Stimulated activated naive CD4-positive, alpha-beta T cell treated with Interleukin-2 at 50 U/mL for 16 hours (primary cell): ENCODE results near the gene SELENOH.

Experiments
- DNase-seq: peaks from one replicate; lab custom pipeline; 2025; lab: John Stamatoyannopoulos, UW

The SELENOH gene

GRCh38 chr11:57781529-57781943 is 40.2 kb downstream of the SELENOH start:
- no peak for DNase-seq

DNA sequence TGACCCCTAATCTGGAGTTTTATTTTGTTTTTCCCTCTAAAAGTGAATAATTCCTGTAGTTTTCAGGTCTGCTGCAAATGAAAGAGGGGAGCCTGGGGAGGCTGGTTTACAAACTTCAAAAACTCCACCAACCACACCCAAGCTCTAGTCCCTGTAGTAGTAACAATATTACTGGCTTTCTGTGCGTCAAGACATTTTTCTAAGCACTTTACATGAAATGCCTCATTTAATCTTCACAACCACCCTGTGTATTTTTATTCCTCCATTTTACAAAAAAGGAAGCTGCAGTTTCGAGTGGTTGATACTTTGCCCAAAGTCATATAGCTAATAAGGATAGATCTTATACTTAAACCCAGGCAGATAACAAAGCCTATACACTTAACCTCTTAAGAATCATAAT is 43.8 kb downstream of the SELENOH start:
- no peak for DNase-seq

GRCh38 chr11:57786436-57786835 is 45.1 kb downstream of the SELENOH start:
- DNase-seq, result no peak

DNA sequence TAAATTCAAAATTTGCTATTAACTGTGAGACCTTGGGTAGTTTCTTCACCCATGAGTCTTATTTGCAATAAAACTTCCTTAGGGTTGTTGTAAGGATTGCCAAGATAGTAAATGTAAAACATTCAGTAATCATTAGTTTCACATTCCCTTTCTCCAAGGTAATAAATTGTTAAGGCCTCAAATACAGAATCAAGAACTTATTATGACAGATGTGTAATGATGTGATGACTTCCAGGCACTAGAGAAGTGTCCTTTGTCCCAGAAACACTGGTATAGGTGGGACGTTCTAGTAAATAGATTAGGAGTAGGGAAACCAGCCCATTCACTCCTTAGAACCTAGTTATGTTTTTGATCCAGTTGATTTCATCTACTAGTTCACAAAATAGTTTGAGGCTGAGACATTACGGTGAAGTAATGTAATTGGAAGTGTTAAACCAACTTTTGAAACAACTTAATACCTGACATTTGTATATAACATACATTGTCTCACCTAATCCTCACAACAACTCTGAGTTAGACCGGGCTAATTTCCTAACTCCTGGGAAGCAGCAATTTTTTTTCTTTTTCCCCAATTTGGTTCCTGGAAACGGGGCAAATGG is 45.8 kb downstream of the SELENOH start:
- no peak for DNase-seq

DNA sequence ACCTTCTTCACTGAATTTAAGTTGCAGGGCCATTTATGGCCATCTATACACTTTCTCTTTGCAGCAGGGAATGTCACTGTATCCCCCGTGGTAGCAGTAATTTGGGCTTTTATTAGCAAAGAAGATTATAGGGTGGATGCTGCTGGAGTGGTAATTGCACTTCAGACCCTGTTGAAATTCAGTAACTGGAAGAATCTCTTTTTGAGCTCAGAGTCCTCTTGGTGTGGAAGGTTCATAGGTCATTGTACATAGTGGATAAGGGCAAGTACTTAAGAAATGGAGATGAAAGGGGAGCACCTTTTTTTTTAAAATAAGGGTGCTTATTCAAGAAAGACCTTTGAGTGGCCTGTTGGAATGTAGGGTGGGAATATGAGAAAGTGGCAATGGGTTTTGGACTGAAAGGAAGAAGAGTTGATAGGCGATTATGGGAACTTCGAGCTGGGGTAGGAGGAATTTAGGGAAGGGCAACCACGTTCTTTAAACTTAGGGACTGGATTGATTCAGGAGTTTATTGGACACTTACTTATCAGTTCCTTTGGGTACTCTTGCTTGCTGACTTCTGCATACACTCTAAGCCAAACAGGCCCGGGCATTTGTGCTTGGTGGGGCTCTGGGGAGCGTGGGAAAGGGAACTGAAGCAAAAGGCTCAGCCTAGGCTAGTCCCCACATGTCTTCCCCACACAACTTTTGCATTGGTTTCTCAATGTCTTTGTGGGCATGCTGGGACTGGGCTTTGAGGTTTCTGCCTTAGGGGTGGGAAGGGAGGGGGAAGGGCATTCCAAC is 46.8 kb downstream of the SELENOH start:
- DNase-seq, result no peak

DNA sequence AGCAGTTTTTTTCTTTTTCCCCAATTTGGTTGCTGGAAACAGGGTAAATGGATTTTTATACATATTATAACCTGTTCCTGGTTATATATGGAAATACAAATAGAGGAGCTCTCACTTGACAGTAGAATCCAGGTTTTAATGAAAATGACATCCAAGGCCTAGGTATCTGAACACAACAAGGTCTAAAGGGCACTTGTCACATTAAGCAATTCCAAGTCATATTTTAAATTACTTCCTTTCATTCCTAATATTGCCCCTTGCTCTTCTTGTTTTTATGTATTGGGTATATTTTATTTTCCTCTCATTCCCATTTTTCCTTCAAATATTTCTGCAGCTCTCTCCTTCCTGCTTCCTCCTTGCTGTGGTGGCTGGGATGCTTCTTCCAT is 47.4 kb downstream of the SELENOH start:
- no peak for DNase-seq

GRCh38 chr11:57791321-57792059 is 50.2 kb downstream of the SELENOH start:
- DNase-seq, result no peak

DNA sequence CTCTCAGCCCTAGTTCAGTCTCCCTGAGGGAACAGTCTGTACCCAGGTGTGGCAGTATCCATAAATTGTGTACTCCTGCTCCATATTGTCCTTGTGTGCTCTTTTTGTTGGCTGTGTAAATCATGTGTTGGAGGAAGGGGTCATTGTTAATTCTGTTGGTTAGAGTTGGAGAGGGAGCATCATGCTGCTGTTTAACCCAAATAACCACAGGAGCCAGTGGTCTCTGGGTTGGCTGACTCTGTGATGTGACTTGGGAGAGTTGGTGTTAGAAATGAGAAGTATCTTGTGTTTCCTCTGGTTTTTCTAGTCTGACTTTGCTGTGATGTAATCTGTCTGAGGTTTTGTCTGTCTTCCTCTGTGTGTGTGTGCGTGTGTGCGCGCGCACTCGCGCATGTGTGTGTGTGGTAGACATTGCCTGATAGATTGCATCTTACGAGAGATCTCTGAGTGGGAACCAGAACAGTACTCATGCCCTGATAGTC is 50.8 kb downstream of the SELENOH start:
- DNase-seq, result peak; percentile 65

GRCh38 chr11:57792870-57793269 is 51.6 kb downstream of the SELENOH start:
- DNase-seq, result no peak
